GM12878 (cell line): Measurements from ENCODE around the gene MTRFR. TPM values are rescaled to one million over a fixed set of nuclear protein-coding genes. Genes with fewer than 3 reads are reported as not detected.

Experiments
- ATAC-seq: fragments of 200-7000 bp; cut with Tn5 transposase; 3 replicates; pipeline ENCODE4 v1.9.1; 2020; ENCODE audit warnings: mild to moderate bottlenecking, moderate library complexity
- BruUV-seq: library from RNA; stranded (reverse); fragments of 400-500 nt; replicated peaks from 2 replicates; lab custom pipeline; 2021; lab: Mats Ljungman, UMichigan
- CTCF ChIA-PET: fragments of 300-600 bp; sonication (Branson Sonifier 250); formaldehyde crosslinking; extraction: SDS; loops from one replicate; lab custom pipeline; 2021; ENCODE audit warnings: inconsistent platforms; lab: Yijun Ruan, JAX
- POLR2A ChIA-PET: fragments of 350-600 bp; formaldehyde crosslinking; extraction: SDS; loops from one replicate; lab custom pipeline; 2021; ENCODE audit warnings: inconsistent platforms; lab: Charles Lee
- RAD21 ChIA-PET: fragments of 300-600 bp; sonication (Branson Sonifier 250); formaldehyde crosslinking; loops from one replicate; lab custom pipeline; 2023; ENCODE audit warnings: antibody characterized with exemption; ENCODE audit not compliant: unreplicated experiment; lab: Charles Lee
- SMC1A ChIA-PET: fragments of 300-600 bp; sonication (Branson Sonifier 250); formaldehyde crosslinking; loops from one replicate; lab custom pipeline; 2023; ENCODE audit not compliant: unreplicated experiment, uncharacterized antibody; lab: Charles Lee
- DNase-seq: peaks from one replicate; pipeline ENCODE4 v3.0.0-alpha.2; 2011; ENCODE audit warnings: low read depth, low spot score
- FAIRE-seq: peaks from 3 replicates; lab custom pipeline; 2011; peaks lifted over from hg19 to GRCh38; lab: Jason Lieb, UNC
- H2AFZ ChIP-seq: 2 replicates; pipeline ENCODE4 v1.6.0; 2011; ENCODE audit warnings: low read depth, low read length, control low read depth; ENCODE audit not compliant: control insufficient read depth
- H3K27ac ChIP-seq: 2 replicates; pipeline ENCODE4 v1.5.1; 2011; ENCODE audit warnings: control low read depth; ENCODE audit not compliant: control insufficient read depth, insufficient read depth
- H3K27me3 ChIP-seq, 2 experiments: replicated peaks in 1 of 2; 2 replicates each; pipeline versions ENCODE4 v1.6.0 to v1.6.1; 2011; ENCODE audit warnings: low read length in 1 of 2; ENCODE audit not compliant: control insufficient read depth in 2 of 2, insufficient read depth in 2 of 2
- H3K36me3 ChIP-seq, 2 experiments: 2 replicates each; pipeline ENCODE4 v1.5.1; 2011; ENCODE audit warnings: low read length in 1 of 2; ENCODE audit not compliant: control insufficient read depth in 2 of 2, insufficient read depth in 2 of 2
- H3K4me1 ChIP-seq: 2 replicates; pipeline ENCODE4 v1.6.1; 2011; ENCODE audit warnings: mild to moderate bottlenecking, low read length, moderate library complexity, mixed read lengths; ENCODE audit not compliant: control insufficient read depth, insufficient read depth
- H3K4me2 ChIP-seq: 2 replicates; pipeline ENCODE4 v1.6.0; 2011; ENCODE audit warnings: control low read depth; ENCODE audit not compliant: control insufficient read depth, insufficient read depth
- H3K4me3 ChIP-seq: fragments of 200-600 bp; sonication (generic); 2 replicates; pipeline ENCODE4 v1.5.1; 2016
- H3K79me2 ChIP-seq: 2 replicates; pipeline ENCODE4 v1.6.0; 2011; ENCODE audit warnings: low read length; ENCODE audit not compliant: control insufficient read depth, insufficient read depth
- H3K9ac ChIP-seq: 2 replicates; pipeline ENCODE4 v1.8.0; 2011; ENCODE audit warnings: low read length, control low read depth, mixed read lengths; ENCODE audit not compliant: control insufficient read depth, insufficient read depth
- H3K9me3 ChIP-seq: replicated peaks from 3 replicates; pipeline ENCODE4 v1.5.1; 2011; ENCODE audit warnings: mild to moderate bottlenecking, low read length; ENCODE audit not compliant: control insufficient read depth, insufficient read depth
- H4K20me1 ChIP-seq: 2 replicates; pipeline ENCODE4 v1.6.0; 2011; ENCODE audit not compliant: control insufficient read depth, insufficient read depth
- CEBPB ChIP-seq, 2 experiments: fragments of 150-350 bp in 1 of 2; IDR thresholded peaks; 2 replicates each; pipeline ENCODE4 v1.6.1; 2012 to 2014; ENCODE audit warnings: low read depth in 2 of 2, low read length in 2 of 2, borderline replicate concordance in 1 of 2, inconsistent platforms in 1 of 2
- CREM ChIP-seq: IDR thresholded peaks from 2 replicates; pipeline ENCODE4 v1.6.1; 2014; ENCODE audit warnings: antibody characterized with exemption, low read depth
- HDAC2 ChIP-seq: fragments of 200-600 bp; sonication (generic); IDR thresholded peaks from 2 replicates; pipeline ENCODE4 v1.6.1; 2017
- HSF1 ChIP-seq: fragments of 150-350 bp; IDR thresholded peaks from 2 replicates; pipeline ENCODE4 v1.6.1; 2014; ENCODE audit warnings: mild to moderate bottlenecking, low read depth, low read length
- JUND ChIP-seq: IDR thresholded peaks from 2 replicates; pipeline ENCODE4 v1.6.1; 2012; ENCODE audit warnings: low read depth, mild to moderate bottlenecking, low read length, improper control_type of control experiment, moderate library complexity
- MXI1 ChIP-seq: fragments of 150-350 bp; IDR thresholded peaks from 2 replicates; pipeline ENCODE4 v1.6.1; 2011; ENCODE audit warnings: low read depth, mild to moderate bottlenecking, inconsistent platforms, low read length, improper control_type of control experiment
- NR2F1 ChIP-seq: fragments of 450-650 bp; conservative IDR thresholded peaks from 2 replicates; pipeline ENCODE4 v1.6.1; 2017; ENCODE audit warnings: mild to moderate bottlenecking
- PAX8 ChIP-seq: fragments of 450-650 bp; IDR thresholded peaks from 2 replicates; pipeline ENCODE4 v1.6.1; 2017; ENCODE audit warnings: mild to moderate bottlenecking, moderate library complexity
- PBX3 ChIP-seq: IDR thresholded peaks from 2 replicates; pipeline ENCODE4 v1.6.1; 2011; ENCODE audit warnings: mild to moderate bottlenecking, low read depth, low read length, moderate library complexity; ENCODE audit not compliant: insufficient replicate concordance
- RUNX3 ChIP-seq: IDR thresholded peaks from 2 replicates; pipeline ENCODE4 v1.6.1; 2012; ENCODE audit warnings: low read length, inconsistent platforms
- SMAD1 ChIP-seq: fragments of 450-650 bp; IDR thresholded peaks from 2 replicates; pipeline ENCODE4 v1.6.1; 2018; ENCODE audit warnings: mild to moderate bottlenecking, low read depth; ENCODE audit not compliant: partially characterized antibody
- STAT3 ChIP-seq: IDR thresholded peaks from 2 replicates; pipeline ENCODE4 v1.6.1; 2011; ENCODE audit warnings: low read depth, low read length, improper control_type of control experiment
- TARDBP ChIP-seq: IDR thresholded peaks from 2 replicates; pipeline ENCODE4 v1.6.1; 2016; ENCODE audit warnings: borderline replicate concordance
- ZNF207 ChIP-seq: fragments of 450-650 bp; IDR thresholded peaks from 2 replicates; pipeline ENCODE4 v1.6.1; 2014; ENCODE audit warnings: antibody characterized with exemption, mild to moderate bottlenecking, borderline replicate concordance
- WGBS: methylation state at CpG from one replicate; pipeline ENCODE4 v1.1.6; 2016; ENCODE audit warnings: low lambda C conversion rate; ENCODE audit not compliant: insufficient replicate concordance, insufficient coverage; ENCODE audit errors: missing lambda C conversion rate; 5-methylcytosine and 5-hydroxymethylcytosine counted together
- in situ Hi-C: fragments of 300-500 bp; cut with MboI; formaldehyde crosslinking; loops from 9 replicates; pipeline ENCODE4 v1.14.3; 2018; ENCODE audit warnings: mixed read lengths
- intact Hi-C: fragments of 100-400 bp; cut with micrococcal nuclease; formaldehyde crosslinking; loops from one replicate; pipeline ENCODE4 v1.14.2; 2022; ENCODE audit not compliant: unreplicated experiment
- polyA plus RNA-seq, 11 experiments: library from polyadenylated mRNA; depleted of rRNA in 4 of 11; unstranded in 6 of 11; stranded (reverse) in 5 of 11; fragments of >200 nt; fragmentation: Nextera tagmentation in 4 of 11; fragmentation: Illumina TruSeq in 1 of 11; extraction: Ambion mirVana in 4 of 11; extraction: Trizol in 1 of 11; gene quantifications; 1 replicate in 1 of 11; 2 replicates in 10 of 11; pipeline versions ENCODE4 v1.2.1 to v1.2.3, GENCODE V29; 2011 to 2016; ENCODE audit warnings: inconsistent platforms in 2 of 11, missing spikeins in 2 of 11, low read depth in 1 of 11
- total RNA-seq, 4 experiments: library from RNA; depleted of rRNA in 3 of 4; stranded (reverse); fragments of >200 nt in 3 of 4; fragmentation: Illumina TruSeq in 1 of 4; extraction: Trizol in 1 of 4; gene quantifications; 2 replicates each; pipeline versions ENCODE4 v1.2.1 to v1.2.3, GENCODE V29; 2013 to 2021
- TF ChIP-seq, protein P1 (sequence below): IDR thresholded peaks from 2 replicates; pipeline ENCODE4 v1.6.1; 2011; ENCODE audit warnings: low read depth, low read length, improper control_type of control experiment, borderline replicate concordance

The MTRFR gene
- total and polyA plus RNA-seq, 10 of the 15 experiments (the other 5 are each of a cell fraction or from before 2014, with no cell fraction given) = 12.2 to 33.4 (median 24.8) TPM

DNA sequence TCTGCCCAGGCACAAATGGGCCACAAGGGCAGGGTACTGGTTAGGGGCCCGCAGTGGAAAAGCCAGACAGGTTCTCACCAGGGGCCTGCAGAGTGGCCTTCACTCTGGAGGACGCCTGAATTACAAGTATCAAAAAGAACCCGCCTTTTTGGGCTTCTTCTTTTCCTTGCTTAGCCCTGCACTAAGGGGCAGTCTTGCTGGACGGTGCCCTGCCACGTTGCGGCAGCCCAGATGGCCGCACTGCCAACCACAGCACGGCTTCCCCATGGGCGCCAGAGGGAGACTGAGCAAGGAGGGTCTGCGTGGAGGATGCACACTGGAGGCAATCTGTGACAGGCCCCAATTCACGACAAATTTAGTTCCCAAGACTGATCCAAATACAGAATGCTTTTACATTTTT lies 56.7 kb downstream of the MTRFR start:
- Histone ChIP-seq H3K9me3 (no peaks in the 10 kb centered on the region), H3K79me2 (no peaks in the 10 kb centered on the region), H2AFZ (no peak overlapping the region), H3K36me3 (peaks cover 0 to 23% of the 10 kb centered on the region in 2 experiments; a peak in 3 of 4 replicates), H3K4me1 (no peaks in the 10 kb centered on the region), H3K27ac (no peak overlapping the region), H3K4me2 (no peak overlapping the region), H3K27me3 (no peaks in the 10 kb centered on the region), H3K9ac (no peak overlapping the region), H3K4me3 (no peak overlapping the region), H4K20me1 (no peaks in the 10 kb centered on the region)
- intact Hi-C loops = no loop called here
- ChIA-PET CTCF (no interaction called here), SMC1A (no interaction called here), POLR2A (no interaction called here), RAD21 (no interaction called here)
- TF ChIP-seq MXI1 = no peak
- no peak for TF ChIP-seq ZNF207
- no peak for TF ChIP-seq CEBPB (IDR thresholded peaks at IDR 0.05; ENCODE audit: borderline replicate concordance in 1 of 2, low read depth in 2 of 2, low read length in 2 of 2)
- no peak for TF ChIP-seq STAT3
- in situ Hi-C loops = no loop called here
- ATAC-seq (no peak), FAIRE-seq (no peak), DNase-seq (no peak)
- WGBS = 85% methylated on average over 11 of the region's 11 CpGs
- no TSS peak for BruUV-seq

- 95% methylated on average over 9 of the region's 9 CpGs for WGBS
- H3K4me1 ChIP-seq = no peaks in the 10 kb centered on the region
- no peak overlapping the region for H2AFZ ChIP-seq
- H3K27me3 ChIP-seq = no peaks in the 10 kb centered on the region
- H4K20me1 ChIP-seq = no peaks in the 10 kb centered on the region
- BruUV-seq = no TSS peak
- RAD21 ChIA-PET = no interaction called here
- H3K4me2 ChIP-seq = no peak overlapping the region
- no peak overlapping the region for H3K4me3 ChIP-seq
- no peaks in the 10 kb centered on the region for H3K79me2 ChIP-seq
- no peak for ATAC-seq
- CTCF ChIA-PET = no interaction called here
- H3K27ac ChIP-seq = no peak overlapping the region
- peaks cover 4 to 31% of the 10 kb centered on the region in 2 experiments for H3K36me3 ChIP-seq
- no peak for FAIRE-seq
- in situ Hi-C loops = no loop called here
- SMC1A ChIA-PET = interaction anchor here (1.0 to 1.3 kb wide), 2 partner anchors 15 to 289 kb away, joined by 3 to 4 read pairs; no protein-coding TSS in a partner anchor
- intact Hi-C loops = no loop called here
- no peaks in the 10 kb centered on the region for H3K9me3 ChIP-seq
- DNase-seq = no peak
- POLR2A ChIA-PET = interaction anchor here (0.8 kb wide), 1 partner anchor 38 kb away, joined by 3 read pairs; no protein-coding TSS in a partner anchor
- H3K9ac ChIP-seq = no peak overlapping the region
- TF ChIP-seq PBX3 (no peak), JUND (no peak), NR2F1 (no peak), HSF1 (no peak), PAX8 (no peak), RUNX3 (no peak), CREM (no peak), SMAD1 (no peak), TARDBP (no peak), HDAC2 (no peak)
- TF ChIP-seq, protein P1, sequence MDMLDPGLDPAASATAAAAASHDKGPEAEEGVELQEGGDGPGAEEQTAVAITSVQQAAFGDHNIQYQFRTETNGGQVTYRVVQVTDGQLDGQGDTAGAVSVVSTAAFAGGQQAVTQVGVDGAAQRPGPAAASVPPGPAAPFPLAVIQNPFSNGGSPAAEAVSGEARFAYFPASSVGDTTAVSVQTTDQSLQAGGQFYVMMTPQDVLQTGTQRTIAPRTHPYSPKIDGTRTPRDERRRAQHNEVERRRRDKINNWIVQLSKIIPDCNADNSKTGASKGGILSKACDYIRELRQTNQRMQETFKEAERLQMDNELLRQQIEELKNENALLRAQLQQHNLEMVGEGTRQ = no peak
Measured at GRCh38 chr12:123293178-123293760, 60.0 kb downstream of the MTRFR start.
